ENCODE measurements around the gene JAG2.

DNA sequence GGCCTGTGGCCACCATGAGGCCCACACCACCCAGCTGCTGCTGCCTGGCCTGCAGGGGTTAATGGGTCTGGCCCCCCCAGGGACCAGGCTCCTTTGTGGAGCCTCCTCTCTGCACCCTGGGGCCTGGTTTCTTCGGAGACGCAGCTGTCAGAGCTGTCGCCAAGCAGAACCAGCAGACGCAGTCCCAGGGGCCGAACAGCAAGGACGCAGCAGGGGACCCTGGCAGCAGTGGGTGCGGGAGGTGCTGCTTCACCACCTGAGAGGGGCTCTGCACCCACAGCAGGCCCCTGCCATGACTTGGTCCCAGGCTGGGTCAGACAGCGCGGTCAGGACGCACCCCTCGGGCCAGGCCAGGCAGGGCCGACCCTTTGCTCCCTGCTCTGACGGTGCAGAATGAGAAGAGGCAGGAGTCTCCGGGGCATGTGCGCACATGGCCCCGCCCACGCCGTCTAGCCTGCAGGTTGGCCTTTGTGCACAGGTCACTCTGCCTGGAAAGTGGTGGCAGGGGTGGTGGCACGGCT lies 30.5 kb downstream of the JAG2 start:
- TF ChIP-seq, protein P1, sequence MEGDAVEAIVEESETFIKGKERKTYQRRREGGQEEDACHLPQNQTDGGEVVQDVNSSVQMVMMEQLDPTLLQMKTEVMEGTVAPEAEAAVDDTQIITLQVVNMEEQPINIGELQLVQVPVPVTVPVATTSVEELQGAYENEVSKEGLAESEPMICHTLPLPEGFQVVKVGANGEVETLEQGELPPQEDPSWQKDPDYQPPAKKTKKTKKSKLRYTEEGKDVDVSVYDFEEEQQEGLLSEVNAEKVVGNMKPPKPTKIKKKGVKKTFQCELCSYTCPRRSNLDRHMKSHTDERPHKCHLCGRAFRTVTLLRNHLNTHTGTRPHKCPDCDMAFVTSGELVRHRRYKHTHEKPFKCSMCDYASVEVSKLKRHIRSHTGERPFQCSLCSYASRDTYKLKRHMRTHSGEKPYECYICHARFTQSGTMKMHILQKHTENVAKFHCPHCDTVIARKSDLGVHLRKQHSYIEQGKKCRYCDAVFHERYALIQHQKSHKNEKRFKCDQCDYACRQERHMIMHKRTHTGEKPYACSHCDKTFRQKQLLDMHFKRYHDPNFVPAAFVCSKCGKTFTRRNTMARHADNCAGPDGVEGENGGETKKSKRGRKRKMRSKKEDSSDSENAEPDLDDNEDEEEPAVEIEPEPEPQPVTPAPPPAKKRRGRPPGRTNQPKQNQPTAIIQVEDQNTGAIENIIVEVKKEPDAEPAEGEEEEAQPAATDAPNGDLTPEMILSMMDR (IDR thresholded peaks at IDR 0.05): no peak
- TF ChIP-seq POLR2A (IDR thresholded peaks at IDR 0.05): no peak

Data from esophagus squamous epithelium (tissue), 4 donors.